Skeletal muscle satellite cell (primary cell): ENCODE measurements around the gene DEGS1.
A peak's percentile ranks its signal among the peaks of the same experiment; 100 is the strongest.

Source experiments
- H3K27me3 ChIP-seq: 2 replicates; pipeline ENCODE4 v1.7.0; 2013; ENCODE audit warnings: low read length; ENCODE audit not compliant: control insufficient read depth, insufficient read depth
- H3K36me3 ChIP-seq: 2 replicates; pipeline ENCODE4 v1.7.0; 2013; ENCODE audit warnings: mild to moderate bottlenecking, control low read depth, low read length; ENCODE audit not compliant: insufficient read depth
- H3K4me1 ChIP-seq: 2 replicates; pipeline ENCODE4 v1.7.0; 2013; ENCODE audit warnings: low read length; ENCODE audit not compliant: control insufficient read depth, insufficient read depth
- H3K4me2 ChIP-seq: 2 replicates; pipeline ENCODE4 v1.7.0; 2013; ENCODE audit warnings: mild to moderate bottlenecking, low read length
- H3K4me3 ChIP-seq: 2 replicates; pipeline ENCODE4 v1.7.0; 2013; ENCODE audit warnings: low read length
- H3K9ac ChIP-seq: 2 replicates; pipeline ENCODE4 v1.7.0; 2013; ENCODE audit warnings: mild to moderate bottlenecking, low read depth, low read length, moderate library complexity
- H3K9me3 ChIP-seq: replicated peaks from 2 replicates; pipeline ENCODE4 v1.7.0; 2013; ENCODE audit warnings: mild to moderate bottlenecking, control low read depth, low read length

DEGS1 gene

DNA sequence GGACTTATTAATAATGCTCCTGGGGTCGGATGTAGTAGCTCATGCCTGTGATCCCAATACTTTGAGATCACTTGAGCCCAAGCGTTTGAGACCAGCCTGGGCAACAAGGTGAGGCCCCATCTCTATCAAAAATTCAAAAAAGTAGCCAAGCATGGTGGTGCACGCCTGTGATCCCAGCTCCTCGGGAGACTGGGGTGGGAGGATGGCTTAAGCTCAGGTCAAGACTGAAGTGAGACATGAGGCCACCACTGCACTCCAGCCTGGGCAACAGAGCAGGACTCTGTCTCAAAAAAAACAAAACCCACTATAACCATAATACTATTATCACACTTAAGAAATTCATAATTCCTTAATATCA lies 1.6 kb upstream of the DEGS1 start:
- Histone ChIP-seq H3K4me3 (no peak overlapping the region), H3K36me3 (no peaks in the 10 kb centered on the region), H3K9me3 (no peaks in the 10 kb centered on the region), H3K4me1 (peaks cover 19% of the 10 kb centered on the region), H3K4me2 (no peak overlapping the region), H3K27me3 (no peaks in the 10 kb centered on the region), H3K9ac (no peak overlapping the region)

- Histone ChIP-seq H3K9me3 (no peaks in the 10 kb centered on the region), H3K27me3 (no peaks in the 10 kb centered on the region), H3K9ac (peak overlapping the region; percentile 96), H3K4me1 (peaks cover 19% of the 10 kb centered on the region), H3K36me3 (peaks cover 3% of the 10 kb centered on the region), H3K4me2 (peak overlapping the region; percentile 78), H3K4me3 (peak overlapping the region; percentile 94)
Measured at GRCh38 chr1:224182057-224182865, 779 bp upstream of the DEGS1 start.

DNA sequence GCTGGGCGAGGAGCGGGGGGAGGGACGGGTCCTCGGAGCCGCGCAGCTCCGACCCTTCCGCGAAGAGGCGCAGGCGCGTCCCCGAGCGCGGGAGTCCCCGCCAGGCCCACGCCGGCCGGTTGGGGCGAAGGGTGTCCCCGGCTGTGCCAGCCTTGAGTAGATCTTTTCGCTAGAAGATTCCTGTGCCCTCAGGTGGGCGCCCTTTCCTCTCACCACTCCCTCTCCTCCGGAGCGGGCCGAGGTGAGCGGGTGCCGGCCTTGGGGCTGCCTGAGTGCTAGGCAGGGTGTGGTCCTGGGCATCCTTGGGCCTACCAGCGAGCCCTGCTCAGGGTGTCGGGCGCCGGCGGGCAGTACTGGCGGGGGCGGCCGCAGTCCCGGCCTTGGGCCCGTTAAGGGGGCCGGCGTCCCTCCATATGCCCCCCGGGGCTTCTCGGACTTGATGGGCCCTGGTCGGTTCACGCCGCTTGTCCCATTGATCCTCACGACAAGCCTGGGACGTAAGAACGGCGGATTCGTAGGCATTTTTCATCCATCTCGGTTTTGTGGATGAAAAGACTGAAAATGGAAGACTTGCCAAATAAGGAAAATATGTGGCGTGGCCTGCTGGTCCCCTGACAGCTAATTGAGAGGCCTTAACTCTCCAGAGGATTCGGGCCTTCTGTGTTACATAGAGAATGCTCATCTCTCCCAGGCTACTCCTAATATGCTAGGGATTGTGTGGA lies 712 bp downstream of the DEGS1 start:
- Histone ChIP-seq H3K9me3 (no peaks in the 10 kb centered on the region), H3K27me3 (no peaks in the 10 kb centered on the region), H3K9ac (peak overlapping the region; percentile 96), H3K4me2 (peak overlapping the region; percentile 78), H3K36me3 (peaks cover 3% of the 10 kb centered on the region), H3K4me3 (peak overlapping the region; percentile 94), H3K4me1 (peaks cover 19% of the 10 kb centered on the region)

DNA sequence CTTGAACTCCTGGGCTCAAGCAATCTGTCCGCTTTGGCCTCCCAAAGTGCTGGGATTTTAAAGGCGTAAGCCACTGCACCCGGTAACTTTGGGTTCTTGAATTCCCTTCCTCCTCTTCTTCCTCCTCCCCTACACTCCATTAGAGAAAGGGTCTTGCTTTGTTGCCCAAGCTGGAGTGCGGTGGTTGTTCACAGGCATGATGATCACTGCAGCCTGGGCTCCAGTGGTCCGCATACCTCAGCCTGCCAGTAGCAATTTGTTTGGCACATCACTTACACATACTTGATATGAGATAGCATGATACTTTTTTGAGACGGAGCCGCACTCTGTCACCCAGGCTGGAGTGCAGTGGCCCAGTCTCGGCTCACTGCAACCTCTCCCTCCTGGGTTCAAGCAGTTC lies 2.2 kb downstream of the DEGS1 start:
- no peaks in the 10 kb centered on the region for H3K9me3 ChIP-seq
- H3K9ac ChIP-seq = no peak overlapping the region
- H3K4me2 ChIP-seq = peak overlapping the region; percentile 78
- H3K4me3 ChIP-seq = peak overlapping the region; percentile 94
- H3K4me1 ChIP-seq = peaks cover 19% of the 10 kb centered on the region
- H3K36me3 ChIP-seq = peaks cover 9% of the 10 kb centered on the region
- no peaks in the 10 kb centered on the region for H3K27me3 ChIP-seq

- H3K36me3 ChIP-seq = peaks cover 27% of the 10 kb centered on the region
- H3K4me1 ChIP-seq = peaks cover 12% of the 10 kb centered on the region
Measured at GRCh38 chr1:224188286-224188685, 5.2 kb downstream of the DEGS1 start.

GRCh38 chr1:224189561-224189960 lies 6.5 kb downstream of the DEGS1 start:
- H3K4me1 ChIP-seq = peaks cover 10% of the 10 kb centered on the region
- H3K36me3 ChIP-seq = peaks cover 37% of the 10 kb centered on the region
- H3K27me3 ChIP-seq = no peaks in the 10 kb centered on the region
- no peaks in the 10 kb centered on the region for H3K9me3 ChIP-seq
- H3K4me2 ChIP-seq = no peak overlapping the region
- H3K9ac ChIP-seq = no peak overlapping the region
- no peak overlapping the region for H3K4me3 ChIP-seq

More at GRCh38 chr1:224188286-224188685, 5.2 kb downstream of the DEGS1 start:
- H3K9ac ChIP-seq = no peak overlapping the region
- no peaks in the 10 kb centered on the region for H3K27me3 ChIP-seq
- no peak overlapping the region for H3K4me2 ChIP-seq
- H3K4me3 ChIP-seq = no peak overlapping the region
- no peaks in the 10 kb centered on the region for H3K9me3 ChIP-seq

- peaks cover 36% of the 10 kb centered on the region for H3K36me3 ChIP-seq
- no peak overlapping the region for H3K4me3 ChIP-seq
- H3K4me2 ChIP-seq = no peak overlapping the region
Measured at GRCh38 chr1:224192082-224192788, 9.2 kb downstream of the DEGS1 start.

DNA sequence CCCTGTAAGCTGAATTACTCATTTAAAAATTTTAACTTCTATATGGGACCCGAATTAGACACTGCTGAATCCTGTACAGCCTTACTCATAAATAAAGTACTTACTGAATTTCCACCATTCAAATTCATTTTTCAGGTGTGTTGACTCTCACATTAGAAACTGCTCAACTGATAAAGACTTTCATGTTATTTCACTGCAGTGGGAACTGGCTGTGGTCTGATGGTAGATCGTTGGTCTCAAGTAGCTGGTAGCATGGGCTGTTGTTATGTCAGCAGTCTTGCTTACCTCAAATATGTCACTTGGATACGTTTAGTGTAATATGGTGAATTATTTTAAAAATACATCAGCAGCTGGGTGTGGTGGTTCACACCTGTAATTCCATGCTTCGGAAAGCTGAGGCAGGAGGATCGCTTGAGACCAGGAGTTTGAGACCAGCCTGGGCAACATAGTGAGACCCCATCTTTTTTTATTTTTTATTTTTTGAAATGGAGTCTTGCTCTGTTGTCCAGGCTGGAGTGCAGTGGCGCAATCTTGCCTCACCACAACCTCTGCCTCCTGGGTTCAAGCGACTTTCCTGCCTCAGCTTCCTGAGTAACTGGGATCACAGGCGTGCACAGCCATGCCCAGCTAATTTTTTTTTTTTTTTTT lies 10.4 kb downstream of the DEGS1 start:
- Histone ChIP-seq H3K4me2 (no peak overlapping the region), H3K27me3 (no peaks in the 10 kb centered on the region), H3K4me1 (no peaks in the 10 kb centered on the region), H3K36me3 (peaks cover 36% of the 10 kb centered on the region), H3K9ac (no peak overlapping the region), H3K4me3 (no peak overlapping the region), H3K9me3 (no peaks in the 10 kb centered on the region)

More at GRCh38 chr1:224192082-224192788, 9.2 kb downstream of the DEGS1 start:
- no peaks in the 10 kb centered on the region for H3K9me3 ChIP-seq
- no peaks in the 10 kb centered on the region for H3K27me3 ChIP-seq
- H3K9ac ChIP-seq = no peak overlapping the region
- no peaks in the 10 kb centered on the region for H3K4me1 ChIP-seq

DNA sequence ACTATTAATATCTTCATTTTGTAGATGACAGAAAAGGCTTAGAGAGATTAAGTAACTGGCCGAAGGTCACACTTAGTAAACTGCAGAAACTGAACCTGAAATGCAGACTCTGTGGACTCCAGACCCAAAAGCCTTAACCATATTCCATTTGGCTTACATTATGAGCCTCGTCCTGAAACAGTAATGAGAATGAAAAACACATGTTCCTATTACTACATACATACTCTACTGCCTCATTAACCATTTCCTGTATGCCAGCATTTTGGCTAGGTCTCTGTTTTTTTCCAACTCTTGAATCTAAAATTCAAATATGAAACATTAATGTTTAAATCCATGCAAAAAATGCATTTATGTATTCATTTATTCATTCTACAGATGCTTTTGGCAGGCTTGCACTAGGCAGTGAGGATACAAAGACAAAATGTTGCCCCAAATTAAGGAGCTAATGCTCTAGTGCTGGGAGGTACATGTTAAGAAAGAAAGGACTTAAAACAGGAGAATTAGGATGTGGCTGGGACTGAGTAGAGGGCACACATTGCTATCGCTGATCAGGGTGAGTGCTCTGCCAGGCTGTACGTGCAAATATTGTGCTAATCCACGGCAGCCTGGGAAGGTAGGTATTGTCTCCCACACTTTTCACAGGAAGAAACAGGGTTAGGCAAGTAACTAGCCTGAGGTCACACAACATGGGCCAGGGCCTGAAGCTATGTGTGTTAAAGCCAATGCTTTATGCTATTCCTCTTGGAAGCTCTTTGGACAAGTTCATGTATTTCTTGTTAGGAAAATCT lies 14.0 kb downstream of the DEGS1 start:
- no peak overlapping the region for H3K4me3 ChIP-seq
- H3K9ac ChIP-seq = no peak overlapping the region
- H3K36me3 ChIP-seq = peaks cover 22% of the 10 kb centered on the region
- no peaks in the 10 kb centered on the region for H3K4me1 ChIP-seq
- no peak overlapping the region for H3K4me2 ChIP-seq
- H3K9me3 ChIP-seq = no peaks in the 10 kb centered on the region
- H3K27me3 ChIP-seq = no peaks in the 10 kb centered on the region

DNA sequence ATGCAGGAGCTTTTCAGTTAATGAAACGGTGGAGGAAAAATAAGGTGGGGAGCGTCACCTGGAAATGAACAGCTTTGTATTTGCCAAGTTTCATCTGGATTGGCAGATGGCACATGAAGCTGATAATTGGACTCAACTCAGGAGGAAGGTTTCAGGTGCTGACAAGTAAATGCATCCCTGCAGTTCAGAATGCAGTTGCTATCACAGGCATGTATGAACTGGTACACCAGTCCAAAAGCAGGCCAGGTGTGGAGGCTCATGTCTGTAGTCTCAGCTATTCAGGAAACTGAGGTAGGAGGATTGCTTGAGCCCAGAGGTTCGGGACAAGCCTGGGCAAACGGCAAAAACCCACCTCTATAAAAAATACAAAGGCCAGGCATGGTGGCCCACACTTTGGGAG lies 15.5 kb downstream of the DEGS1 start:
- Histone ChIP-seq H3K4me3 (no peak overlapping the region), H3K4me1 (peaks cover 7% of the 10 kb centered on the region), H3K9me3 (no peaks in the 10 kb centered on the region), H3K36me3 (peaks cover 9% of the 10 kb centered on the region), H3K27me3 (no peaks in the 10 kb centered on the region), H3K4me2 (no peak overlapping the region), H3K9ac (no peak overlapping the region)
